KBM-7 (cell line): ENCODE measurements around the gene CHRNG.
"Not testable (repeated sequence)": the region's sequence is repeated elsewhere in the genome, so short reads cannot be mapped to it uniquely, and the experiment has no call there.

ENCODE experiments used
- DNase-seq: peaks from one replicate; pipeline ENCODE4 v3.0.0-alpha.2; 2015
- in situ Hi-C: fragments of 300-500 bp; cut with MboI; formaldehyde crosslinking; loops from 2 replicates; pipeline ENCODE4 v1.14.3; 2020; ENCODE audit warnings: low sequenced_read_pairs, low pct_unique_long_range_greater_than_20kb, mixed read lengths

Gene CHRNG

DNA sequence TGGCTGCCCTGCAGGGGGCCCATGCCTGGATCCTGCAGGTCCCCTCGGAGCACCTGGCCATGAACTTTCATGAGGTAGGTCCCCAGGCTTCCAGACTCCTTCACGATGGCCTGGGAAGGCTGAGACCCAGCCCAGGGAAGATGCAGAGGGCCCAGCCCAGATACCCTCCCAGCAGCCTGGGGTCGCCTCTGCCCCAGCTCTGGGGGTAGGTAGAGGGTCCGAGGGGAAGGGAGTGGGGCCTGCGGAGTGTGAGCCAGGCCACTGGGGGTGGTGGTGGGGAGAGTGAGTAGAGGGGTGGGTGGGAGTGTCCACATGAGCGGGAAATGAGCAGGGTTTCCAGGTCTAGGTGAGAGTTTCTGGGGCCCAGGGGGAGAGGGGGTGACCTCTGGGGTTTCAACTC is 14.7 kb upstream of the CHRNG start:
- no peak for DNase-seq
- in situ Hi-C loops: no loop called here

DNA sequence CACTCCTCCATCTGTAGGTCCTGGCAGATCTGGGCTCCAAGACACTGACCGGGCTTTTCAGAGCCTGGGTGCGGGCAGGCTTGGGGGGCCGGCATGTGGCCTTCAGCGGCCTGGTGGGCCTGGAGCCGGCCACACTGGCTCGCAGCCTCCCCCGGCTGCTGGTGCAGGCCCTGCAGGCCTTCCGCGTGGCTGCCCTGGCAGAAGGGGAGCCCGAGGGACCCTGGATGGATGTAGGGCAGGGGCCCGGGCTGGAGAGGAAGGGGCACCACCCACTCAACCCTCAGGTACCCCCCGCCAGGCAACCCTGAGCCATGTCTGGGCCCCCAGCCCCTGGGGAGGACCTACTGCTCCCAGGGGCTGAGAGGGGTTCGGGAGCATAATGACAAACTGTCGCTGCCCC is 14.3 kb upstream of the CHRNG start:
- no peak for DNase-seq
- in situ Hi-C loops: no loop called here

DNA sequence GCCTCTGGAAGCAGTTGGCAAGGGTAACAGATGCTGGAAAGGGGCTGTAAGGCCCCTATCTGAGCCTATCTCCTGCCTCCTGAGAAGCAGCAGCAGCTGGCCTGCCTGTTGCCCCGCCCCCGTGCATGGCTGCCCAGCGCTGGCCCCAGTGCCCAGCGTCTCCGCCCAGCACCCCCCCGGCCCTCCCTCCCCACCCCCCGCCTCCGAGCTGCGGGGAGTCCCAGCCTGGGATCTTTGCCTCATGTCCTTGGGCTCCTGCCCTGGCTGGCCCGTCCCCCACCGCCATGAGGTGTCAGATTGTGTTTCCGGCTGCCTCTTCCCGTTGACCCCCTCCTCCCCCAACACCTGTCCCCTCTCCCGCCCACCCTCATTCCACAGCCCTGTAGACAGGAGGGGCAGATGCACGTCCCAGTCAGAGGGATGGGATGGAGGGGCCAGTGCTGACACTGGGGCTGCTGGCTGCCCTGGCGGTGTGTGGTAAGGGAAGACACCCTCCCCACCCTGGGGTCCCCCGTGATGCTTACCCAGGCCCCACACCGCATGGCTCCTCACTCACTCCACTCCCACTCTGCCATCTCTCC is 13.6 kb upstream of the CHRNG start, which contains the start of gene CHRND:
Gene CHRND, plus strand, starts transcription at position 370 of the 581 bp plus-strand sequence. Its CDS starts 56 bp downstream, at position 426.
- in situ Hi-C loops: no loop called here
- no peak for DNase-seq

DNA sequence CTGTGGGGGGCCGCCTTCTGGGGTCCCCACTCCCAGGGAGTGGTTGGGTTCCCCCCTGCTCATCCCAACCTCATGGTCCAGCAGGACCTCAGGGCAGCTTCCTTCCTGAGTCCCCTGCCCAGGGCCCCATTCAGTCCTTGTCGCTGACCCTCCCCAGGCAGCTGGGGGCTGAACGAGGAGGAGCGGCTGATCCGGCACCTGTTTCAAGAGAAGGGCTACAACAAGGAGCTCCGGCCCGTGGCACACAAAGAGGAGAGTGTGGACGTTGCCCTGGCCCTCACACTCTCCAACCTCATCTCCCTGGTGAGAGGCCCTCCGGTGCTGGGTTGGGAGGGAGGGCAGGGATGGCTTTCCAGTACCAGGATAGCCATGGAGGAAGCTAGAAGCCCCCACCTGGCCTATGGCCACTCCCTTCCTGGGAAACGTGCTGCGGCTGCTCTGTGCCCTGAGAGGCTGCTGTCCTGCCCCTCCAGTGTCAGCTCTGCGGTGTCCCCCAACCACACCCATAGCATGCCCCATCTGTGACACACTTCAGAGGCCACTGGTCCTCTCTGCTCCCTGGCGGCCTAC is 13.0 kb upstream of the CHRNG start:
- DNase-seq: no peak
- in situ Hi-C loops: no loop called here

DNA sequence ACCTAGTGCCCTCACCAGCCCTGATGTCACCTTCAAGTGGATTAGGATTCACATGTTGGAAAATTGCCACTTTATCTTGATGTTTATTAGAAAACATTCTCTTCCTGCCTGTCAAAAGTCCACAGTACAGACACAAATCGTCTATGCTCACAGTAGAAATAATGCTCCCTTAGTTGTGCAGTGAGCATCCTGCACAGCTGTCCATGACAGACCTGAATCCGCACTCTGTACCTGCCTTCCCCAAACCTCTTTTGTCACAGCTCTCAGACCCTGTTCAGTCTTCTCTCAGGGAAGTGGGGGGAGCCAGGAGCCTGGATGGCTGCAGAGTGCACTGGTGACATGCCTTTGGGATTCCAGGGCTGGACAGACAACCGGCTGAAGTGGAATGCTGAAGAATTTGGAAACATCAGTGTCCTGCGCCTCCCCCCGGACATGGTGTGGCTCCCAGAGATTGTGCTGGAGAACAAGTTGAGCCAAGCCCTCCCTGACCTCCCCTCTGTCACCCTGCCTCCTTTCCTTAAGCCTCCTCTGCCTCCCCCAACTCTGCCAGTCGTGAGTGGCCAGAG is 11.5 kb upstream of the CHRNG start:
- DNase-seq: no peak
- in situ Hi-C loops: no loop called here

DNA sequence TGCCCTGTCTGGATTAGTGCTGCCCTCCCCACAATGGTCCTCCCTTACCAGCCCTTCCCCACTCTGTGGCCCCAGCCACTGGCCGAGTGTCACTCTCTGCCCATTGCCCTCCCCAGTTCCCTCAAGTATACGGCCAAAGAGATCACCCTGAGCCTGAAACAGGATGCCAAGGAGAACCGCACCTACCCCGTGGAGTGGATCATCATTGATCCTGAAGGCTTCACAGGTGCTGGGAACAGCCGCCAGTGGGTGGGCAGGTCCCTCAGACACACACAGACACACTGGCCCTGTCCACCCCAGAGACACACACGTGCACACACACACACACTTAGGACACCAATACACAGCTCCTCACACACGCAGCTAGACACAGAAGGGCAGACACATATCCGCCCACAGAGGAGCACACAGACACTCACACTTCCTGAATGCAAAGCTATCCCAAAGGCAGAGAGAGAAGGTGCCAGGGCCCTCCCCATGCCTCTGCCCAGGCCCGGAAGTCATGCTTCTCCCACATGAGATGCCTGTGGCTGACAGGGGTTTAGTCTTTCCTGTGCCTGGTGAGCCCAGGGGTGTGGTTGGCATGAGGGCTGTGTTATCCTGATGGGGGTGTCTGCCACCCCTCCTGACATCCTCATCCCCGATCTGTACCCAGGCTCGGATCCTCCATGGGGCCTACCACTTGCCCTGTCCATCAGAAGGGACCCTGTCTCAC is 10.6 kb upstream of the CHRNG start:
- in situ Hi-C loops: no loop called here
- DNase-seq: peak; percentile 24

DNA sequence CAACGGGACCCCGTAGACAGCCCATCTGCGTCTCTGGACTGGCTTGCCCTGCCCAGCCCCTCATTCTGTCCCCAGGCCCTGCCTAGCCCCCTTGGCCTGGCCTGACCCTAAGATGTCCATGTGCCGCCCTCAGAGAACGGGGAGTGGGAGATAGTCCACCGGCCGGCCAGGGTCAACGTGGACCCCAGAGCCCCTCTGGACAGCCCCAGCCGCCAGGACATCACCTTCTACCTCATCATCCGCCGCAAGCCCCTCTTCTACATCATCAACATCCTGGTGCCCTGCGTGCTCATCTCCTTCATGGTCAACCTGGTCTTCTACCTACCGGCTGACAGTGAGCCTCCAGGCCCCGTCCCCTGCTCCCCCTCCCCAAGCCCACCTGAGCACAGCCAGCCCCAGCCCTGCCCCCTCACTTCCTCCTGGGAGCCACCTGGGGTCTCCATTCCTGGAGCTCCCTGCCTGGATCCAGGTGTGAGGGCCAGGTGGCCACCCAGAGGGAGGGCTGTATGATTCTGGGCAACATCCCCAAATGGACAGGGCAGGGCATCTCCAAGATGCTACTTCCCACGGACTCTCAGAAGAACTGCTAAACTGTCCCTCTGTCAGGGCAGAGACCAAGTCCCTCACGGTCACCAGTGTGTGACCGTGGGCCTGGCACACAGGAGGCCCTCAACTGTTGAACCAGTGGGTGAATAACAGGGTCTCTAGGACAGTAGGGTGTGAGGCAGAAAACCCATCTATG is 9.5 kb upstream of the CHRNG start:
- no peak for DNase-seq
- in situ Hi-C loops: no loop called here

DNA sequence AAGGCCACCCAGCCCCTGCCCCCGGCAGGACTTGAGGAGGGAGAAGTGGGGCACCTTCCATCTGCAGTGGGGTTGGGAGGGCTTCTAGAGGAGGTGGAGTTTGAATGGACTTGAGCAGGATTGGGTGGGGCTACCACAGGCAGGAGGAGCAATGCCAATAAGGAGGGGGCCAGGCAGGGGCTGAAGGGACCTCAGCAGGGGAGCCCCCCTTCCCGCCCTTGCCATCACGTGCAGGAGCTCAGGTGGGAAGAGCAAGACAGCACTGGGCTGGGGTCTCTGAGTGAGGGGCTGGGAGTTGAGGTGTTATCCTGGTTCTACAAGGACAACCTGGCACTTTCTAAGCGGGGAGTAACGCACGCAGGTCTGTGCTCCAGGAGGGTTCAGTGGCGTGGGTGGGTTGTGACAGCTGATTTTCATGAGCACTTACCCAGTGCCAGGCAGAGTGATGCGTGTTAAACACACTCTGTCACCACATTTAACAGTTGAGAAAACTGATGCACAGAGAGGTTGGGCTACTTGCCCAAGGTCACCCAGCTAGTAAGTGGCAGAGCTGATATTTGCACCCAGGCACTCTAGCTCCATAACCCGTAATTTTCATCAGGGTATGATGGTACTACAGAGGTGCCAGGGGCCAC is 8.7 kb upstream of the CHRNG start:
- DNase-seq: no peak
- in situ Hi-C loops: no loop called here

DNA sequence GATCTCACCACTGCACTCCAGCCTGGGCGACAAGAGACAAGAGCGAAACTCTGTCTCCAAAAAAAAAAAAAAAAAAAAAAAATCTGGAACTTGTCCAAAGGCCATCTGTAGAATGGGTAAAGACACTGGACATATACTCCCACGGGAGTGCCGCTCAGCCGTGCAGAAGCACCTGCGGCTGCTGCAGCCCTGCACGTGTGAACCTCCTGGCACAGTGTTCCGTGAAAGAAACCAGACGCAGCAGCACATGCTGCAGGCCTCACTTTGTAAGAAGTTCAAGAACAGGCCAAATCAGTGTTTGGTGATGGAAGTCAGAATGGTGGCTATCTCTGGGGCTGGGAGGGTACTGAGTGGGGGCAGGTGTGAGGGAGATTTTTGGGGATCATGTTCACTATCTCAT is 7.1 kb upstream of the CHRNG start:
- DNase-seq: no peak
- in situ Hi-C loops: no loop called here

DNA sequence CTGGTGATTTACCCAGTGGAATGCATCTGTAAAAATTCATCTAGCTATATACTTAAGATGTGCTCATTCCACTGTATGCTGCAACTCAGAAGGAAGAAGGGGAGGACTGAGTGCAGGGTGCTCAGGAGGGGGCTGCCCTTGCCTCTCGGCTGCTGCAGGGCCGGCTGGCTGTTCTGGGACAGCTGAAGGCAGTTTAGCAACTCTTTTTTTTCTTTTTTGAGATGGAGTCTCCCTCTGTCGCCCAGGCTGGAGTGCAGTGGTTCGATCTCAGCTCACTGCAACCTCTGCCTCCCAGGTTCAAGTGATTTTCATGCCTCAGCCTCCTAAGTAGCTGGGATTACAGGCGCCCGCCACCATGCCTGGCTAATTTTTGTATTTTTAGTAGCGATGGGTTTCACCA is 6.7 kb upstream of the CHRNG start:
- in situ Hi-C loops, DNase-seq: not testable (repeated sequence)

DNA sequence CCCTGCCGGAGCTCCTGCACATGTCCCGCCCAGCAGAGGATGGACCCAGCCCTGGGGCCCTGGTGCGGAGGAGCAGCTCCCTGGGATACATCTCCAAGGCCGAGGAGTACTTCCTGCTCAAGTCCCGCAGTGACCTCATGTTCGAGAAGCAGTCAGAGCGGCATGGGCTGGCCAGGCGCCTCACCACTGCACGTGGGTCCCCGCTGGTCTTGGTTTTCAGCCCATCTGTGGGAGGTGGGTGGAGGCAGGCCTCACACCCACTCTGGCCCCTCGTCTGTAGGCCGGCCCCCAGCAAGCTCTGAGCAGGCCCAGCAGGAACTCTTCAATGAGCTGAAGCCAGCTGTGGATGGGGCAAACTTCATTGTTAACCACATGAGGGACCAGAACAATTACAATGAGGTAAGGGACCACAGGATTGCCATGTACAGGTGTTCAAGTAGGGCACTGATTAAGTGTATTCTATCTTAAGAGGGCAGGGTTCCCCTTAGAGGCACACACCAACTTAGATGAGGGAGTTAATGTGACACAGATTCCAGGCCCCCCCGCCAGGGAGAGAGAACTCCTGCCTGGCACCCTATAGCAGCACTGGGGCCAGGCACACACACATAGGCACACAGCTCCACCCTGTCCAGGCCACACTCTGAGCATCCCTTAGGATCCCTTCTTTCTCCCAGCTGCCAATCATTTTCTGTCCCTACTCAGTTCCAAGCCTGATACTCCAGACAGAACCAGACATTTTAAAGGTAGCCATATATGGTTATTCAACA is 5.4 kb upstream of the CHRNG start:
- in situ Hi-C loops: no loop called here
- DNase-seq: no peak

DNA sequence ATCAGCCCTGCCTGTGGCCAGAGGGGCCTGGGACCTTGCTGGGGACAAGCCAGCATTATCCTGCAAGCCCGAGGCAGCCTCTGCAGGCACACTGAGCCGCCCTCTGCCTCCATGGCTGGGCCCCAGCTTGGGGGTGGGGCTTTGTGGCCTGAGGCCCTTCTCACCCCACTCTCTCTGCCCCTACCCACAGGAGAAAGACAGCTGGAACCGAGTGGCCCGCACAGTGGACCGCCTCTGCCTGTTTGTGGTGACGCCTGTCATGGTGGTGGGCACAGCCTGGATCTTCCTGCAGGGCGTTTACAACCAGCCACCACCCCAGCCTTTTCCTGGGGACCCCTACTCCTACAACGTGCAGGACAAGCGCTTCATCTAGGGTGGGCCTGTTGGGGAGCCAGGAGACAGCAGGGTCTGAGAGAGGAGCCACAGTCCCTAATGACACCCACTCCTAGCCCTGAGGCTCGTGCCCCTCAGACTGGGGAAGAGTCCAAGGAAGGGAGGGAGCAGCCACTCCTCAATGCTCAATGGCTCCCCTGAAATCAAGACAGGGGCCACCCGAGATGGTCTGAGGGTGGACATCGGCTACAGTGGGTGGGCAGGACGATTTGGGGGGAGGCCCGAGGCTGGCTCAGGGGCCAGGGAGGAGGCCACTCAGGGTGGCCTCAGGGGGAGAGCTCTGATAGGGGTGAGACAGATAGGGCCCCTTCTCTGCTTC is 4.4 kb upstream of the CHRNG start:
- in situ Hi-C loops: no loop called here
- DNase-seq: no peak

DNA sequence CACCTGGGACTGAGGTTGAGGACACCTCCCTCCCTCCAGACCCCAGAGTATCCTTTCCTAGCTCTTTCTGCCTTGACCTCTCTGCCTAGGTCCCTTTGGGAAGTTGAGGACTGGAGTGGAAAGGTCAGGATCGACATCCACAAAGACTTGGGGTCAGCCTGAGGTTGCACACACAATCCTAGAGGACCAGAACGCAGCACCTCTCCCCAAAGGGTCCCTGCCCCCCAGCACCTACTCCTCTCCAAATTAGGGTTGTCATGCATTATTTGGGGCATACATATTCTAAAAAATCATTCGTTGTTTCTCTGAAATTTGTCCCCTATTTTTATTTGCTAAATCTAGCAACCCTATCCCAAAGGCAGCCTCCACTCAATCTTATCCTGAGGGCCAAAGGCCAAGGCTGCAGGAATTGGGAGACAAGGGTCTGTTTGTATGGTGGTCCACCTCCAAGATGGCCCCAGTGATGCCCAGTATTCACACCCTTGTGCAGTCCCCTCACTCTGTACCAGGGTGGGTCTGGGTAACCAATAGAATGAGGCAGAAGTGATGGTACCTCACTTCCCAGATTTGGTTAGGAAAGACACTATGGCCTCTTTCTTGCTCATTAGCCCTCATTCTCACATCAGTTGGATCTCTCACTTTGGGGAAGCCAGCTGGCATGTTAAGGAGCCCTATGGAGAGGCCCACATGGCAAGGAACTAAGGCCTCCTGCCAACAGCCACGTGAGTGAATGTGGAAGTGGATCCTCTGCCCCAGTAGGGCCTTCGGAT is 3.5 kb upstream of the CHRNG start:
- in situ Hi-C loops: no loop called here
- no peak for DNase-seq

DNA sequence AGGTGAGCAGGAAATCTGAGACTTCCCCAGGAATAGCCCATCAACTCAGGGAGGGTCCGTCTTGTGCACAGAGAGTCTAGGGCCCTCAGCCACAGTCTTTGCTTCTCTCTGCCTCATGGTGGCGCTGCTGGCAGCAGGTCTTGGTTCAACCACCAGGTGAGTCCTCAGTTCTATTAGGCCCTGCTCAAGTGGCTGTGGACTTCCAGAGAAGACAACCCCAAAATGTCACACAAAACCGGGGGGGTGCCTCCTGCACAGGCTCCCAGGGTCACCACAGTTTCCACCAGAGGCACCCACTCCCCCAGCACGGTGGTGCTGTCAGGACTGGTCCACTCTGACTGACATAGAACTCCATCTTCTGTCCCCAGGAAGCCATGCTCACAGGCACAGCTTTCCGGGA is 2.4 kb upstream of the CHRNG start:
- in situ Hi-C loops: no loop called here
- no peak for DNase-seq

DNA sequence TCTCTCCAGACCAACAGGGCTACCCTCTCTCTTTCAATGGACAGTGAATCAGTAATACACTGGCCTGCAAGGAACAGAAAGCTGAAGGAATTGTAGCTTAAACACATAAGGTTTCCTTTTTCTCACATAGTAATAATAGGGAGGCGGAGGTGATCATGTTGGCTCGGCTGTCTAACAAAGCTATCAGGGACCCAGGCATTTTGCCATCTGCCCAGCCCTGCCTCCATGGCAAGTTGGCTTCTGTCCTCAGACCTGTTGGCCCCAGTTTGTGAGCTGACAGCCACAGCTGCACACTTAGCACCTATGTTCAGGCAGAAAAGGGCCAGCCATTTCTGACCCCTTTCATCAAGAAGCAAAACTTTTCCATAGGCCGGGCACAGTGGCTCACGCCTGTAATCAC is 2.0 kb upstream of the CHRNG start:
- DNase-seq: no peak
- in situ Hi-C loops: no loop called here

DNA sequence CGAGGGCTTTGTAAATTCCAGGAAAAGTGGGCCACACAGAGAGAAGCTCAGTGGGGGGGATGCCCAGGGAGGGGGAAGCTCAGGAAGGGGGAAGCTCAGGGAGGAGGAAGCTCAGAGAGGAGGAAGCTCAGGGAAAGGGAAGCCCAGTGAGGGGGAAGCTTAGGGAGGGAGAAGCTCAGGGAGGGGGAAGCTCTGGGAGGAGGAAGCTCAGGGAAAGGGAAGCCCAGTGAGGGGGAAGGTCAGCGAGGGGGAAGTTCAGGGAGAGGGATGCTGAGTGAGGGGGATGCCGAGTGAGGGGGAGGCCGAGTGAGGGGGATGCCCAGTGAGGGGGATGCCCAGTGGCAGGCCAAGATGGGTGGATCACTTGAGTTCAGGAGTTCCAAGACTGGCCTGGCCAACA is 821 bp upstream of the CHRNG start:
- peak; percentile 42 for DNase-seq
- in situ Hi-C loops: no loop called here

DNA sequence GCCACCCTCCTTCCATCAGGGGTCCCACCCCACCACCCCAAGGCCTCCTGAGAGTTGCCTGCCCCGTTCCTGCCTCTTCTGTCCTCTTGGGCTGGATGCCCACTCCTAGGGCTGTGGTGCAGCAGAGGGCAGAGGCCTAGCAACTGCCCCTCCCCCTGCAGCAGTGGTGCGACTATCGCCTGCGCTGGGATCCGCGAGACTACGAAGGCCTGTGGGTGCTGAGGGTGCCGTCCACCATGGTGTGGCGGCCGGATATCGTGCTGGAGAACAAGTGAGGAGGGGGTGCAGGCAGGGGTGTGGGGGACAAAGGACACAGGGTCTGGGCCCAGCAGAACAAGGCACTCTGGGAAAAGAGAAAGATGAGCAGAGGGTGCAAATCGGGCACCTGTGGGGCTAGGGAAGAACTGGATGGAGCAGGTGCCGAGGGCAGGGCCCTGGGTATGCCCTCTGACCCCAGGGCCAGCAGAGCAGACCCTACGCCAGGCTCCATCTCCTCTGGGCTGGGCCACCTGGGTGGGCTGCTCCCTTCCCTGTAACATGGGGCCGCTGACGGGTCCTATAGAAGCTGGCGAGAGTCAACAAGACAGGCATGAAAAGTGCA is 1.0 kb downstream of the CHRNG start:
- DNase-seq: no peak
- in situ Hi-C loops: no loop called here
